Measurements from ENCODE around the gene SYT12.

SYT12 gene

GRCh38 chr11:67006029-67006884 lies 16.7 kb upstream of the SYT12 start:
- no peaks in the 10 kb centered on the region for H3K9me3 ChIP-seq (ENCODE audit: severe bottlenecking)
- H3K4me3 ChIP-seq (ENCODE audit: severe bottlenecking) = no peak overlapping the region
- ATAC-seq (ENCODE audit: low read depth) (no peak), DNase-seq (ENCODE audit: low spot score) (no peak)
- no peak overlapping the region for H3K27ac ChIP-seq (ENCODE audit: poor library complexity, severe bottlenecking)
- H3K36me3 ChIP-seq (ENCODE audit: low read depth) = no peaks in the 10 kb centered on the region
- H3K4me1 ChIP-seq (ENCODE audit: insufficient read depth, poor library complexity, severe bottlenecking) = no peaks in the 10 kb centered on the region
- TF ChIP-seq CTCF (IDR thresholded peaks at IDR 0.05; ENCODE audit: poor library complexity, severe bottlenecking) = no peak
- H3K27me3 ChIP-seq (ENCODE audit: insufficient read depth, poor library complexity, severe bottlenecking) = no peaks in the 10 kb centered on the region

- Histone ChIP-seq H3K4me3 (ENCODE audit: severe bottlenecking) (no peak overlapping the region), H3K27me3 (ENCODE audit: insufficient read depth, poor library complexity, severe bottlenecking) (no peaks in the 10 kb centered on the region), H3K27ac (ENCODE audit: poor library complexity, severe bottlenecking) (no peak overlapping the region), H3K36me3 (ENCODE audit: low read depth) (no peaks in the 10 kb centered on the region), H3K4me1 (ENCODE audit: insufficient read depth, poor library complexity, severe bottlenecking) (no peaks in the 10 kb centered on the region), H3K9me3 (ENCODE audit: severe bottlenecking) (no peaks in the 10 kb centered on the region)
- DNase-seq (ENCODE audit: low spot score) (no peak), ATAC-seq (ENCODE audit: low read depth) (no peak)
- TF ChIP-seq CTCF (IDR thresholded peaks at IDR 0.05; ENCODE audit: poor library complexity, severe bottlenecking) = no peak
These were observed 15.8 kb upstream of the SYT12 start for GRCh38 chr11:67007126-67007525.

GRCh38 chr11:67010296-67010905 lies 12.5 kb upstream of the SYT12 start:
- ATAC-seq (ENCODE audit: low read depth) (no peak), DNase-seq (ENCODE audit: low spot score) (no peak)
- no peaks in the 10 kb centered on the region for H3K4me1 ChIP-seq (ENCODE audit: insufficient read depth, poor library complexity, severe bottlenecking)
- H3K27ac ChIP-seq (ENCODE audit: poor library complexity, severe bottlenecking) = no peak overlapping the region
- H3K36me3 ChIP-seq (ENCODE audit: low read depth) = no peaks in the 10 kb centered on the region
- no peaks in the 10 kb centered on the region for H3K27me3 ChIP-seq (ENCODE audit: insufficient read depth, poor library complexity, severe bottlenecking)
- H3K4me3 ChIP-seq (ENCODE audit: severe bottlenecking) = no peak overlapping the region
- TF ChIP-seq CTCF (IDR thresholded peaks at IDR 0.05; ENCODE audit: poor library complexity, severe bottlenecking) = no peak
- H3K9me3 ChIP-seq (ENCODE audit: severe bottlenecking) = no peaks in the 10 kb centered on the region

- Histone ChIP-seq H3K9me3 (ENCODE audit: severe bottlenecking) (no peaks in the 10 kb centered on the region), H3K36me3 (ENCODE audit: low read depth) (no peaks in the 10 kb centered on the region), H3K27me3 (ENCODE audit: insufficient read depth, poor library complexity, severe bottlenecking) (no peaks in the 10 kb centered on the region), H3K4me3 (ENCODE audit: severe bottlenecking) (no peak overlapping the region), H3K27ac (ENCODE audit: poor library complexity, severe bottlenecking) (no peak overlapping the region), H3K4me1 (ENCODE audit: insufficient read depth, poor library complexity, severe bottlenecking) (no peaks in the 10 kb centered on the region)
- no peak for TF ChIP-seq CTCF (IDR thresholded peaks at IDR 0.05; ENCODE audit: poor library complexity, severe bottlenecking)
- no peak for DNase-seq (ENCODE audit: low spot score)
- ATAC-seq (ENCODE audit: low read depth) = no peak
These were observed 9.4 kb upstream of the SYT12 start for GRCh38 chr11:67013511-67014045.

Measured in RWPE2 (cell line).